GM19438 (cell line): ENCODE measurements around the gene CROCC2.

Experiments
- ATAC-seq: cut with Tn5 transposase; IDR thresholded peaks from one replicate; pipeline ENCODE4 v1.9.1; 2021; ENCODE audit warnings: low read depth; ENCODE audit not compliant: unreplicated experiment

The CROCC2 gene

GRCh38 chr2:240875228-240876034 lies 30.7 kb upstream of the CROCC2 start:
- ATAC-seq: no peak

- ATAC-seq: no peak
Measured at GRCh38 chr2:240876035-240876474, 30.1 kb upstream of the CROCC2 start.

DNA sequence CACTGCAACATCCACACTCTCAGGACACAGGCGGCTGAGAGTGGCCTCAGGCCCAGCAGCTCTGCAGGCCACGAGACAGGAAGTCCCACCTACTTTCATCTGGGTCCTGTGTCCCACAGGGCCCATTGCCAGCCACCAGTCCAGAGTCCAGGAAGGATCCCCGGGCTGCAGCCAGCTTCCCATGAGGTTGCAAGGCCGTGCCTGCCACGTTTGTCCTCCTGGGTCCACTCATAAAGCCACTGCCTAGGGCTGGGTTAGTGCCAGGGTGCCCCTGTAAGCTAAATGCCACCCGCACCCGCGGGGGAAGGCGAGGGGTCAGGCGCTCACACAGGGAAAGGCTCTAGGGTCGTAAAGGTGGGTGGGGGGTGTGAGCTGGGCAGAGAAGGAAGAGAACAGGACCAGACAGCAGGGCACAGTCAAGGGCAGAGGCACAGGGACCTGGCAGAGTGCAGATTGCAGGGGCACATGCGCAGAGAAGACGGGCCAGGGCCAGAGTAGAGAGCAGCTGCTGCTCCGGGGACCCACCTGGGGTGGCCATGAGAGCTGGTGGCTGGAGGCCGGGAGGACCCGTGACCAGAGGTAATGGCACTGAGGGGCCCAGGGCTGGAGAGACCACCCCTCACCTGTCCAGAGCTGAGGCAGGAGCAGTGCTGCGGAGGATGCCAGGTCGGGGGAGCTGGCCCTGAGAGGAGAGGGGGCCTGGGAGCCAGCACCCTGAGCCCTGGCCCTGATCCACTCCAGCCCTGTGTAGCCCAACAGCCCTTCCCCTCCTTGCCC lies 29.5 kb upstream of the CROCC2 start:
- ATAC-seq: no peak

DNA sequence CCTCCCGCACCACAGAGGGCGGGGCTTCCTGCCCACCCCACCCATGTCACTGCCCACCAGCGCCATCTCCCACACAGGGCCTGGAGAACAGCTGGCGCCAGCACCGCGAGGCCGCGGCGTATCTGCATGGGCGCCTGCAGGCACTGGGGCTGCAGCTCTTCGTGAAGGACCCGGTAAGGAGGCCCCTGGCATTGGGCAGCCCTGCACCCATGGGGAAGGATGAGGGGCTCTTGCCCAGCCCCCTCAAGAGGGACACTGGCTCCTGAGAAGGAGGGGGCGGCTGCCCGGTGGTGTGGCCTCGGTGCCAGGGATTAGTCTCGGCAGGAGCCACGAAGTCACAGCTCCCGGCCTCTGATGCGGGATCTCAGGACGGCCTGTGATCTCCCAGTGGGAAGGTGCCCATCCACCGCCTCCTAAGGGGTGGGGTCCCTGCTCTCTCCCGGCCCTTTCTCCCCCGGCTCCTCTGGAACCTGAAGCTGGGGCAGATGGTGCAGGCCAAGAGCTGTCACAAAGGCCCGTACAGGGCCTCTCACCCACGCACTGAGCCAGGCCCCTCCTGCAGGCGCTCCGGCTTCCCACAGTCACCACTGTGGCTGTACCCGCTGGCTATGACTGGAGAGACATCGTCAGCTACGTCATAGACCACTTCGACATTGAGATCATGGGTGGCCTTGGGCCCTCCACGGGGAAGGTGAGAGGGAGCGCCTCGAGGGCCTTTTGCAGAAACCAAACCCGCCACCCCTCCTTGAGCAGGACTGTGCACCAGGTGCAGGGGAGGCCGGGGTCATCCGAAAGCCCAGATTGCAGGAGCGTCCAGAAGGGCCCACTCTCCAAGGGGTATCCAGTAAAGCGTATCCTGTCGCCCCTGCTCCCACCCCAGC lies 28.4 kb upstream of the CROCC2 start:
- no peak for ATAC-seq

GRCh38 chr2:240878341-240878936 lies 27.7 kb upstream of the CROCC2 start:
- ATAC-seq: no peak

DNA sequence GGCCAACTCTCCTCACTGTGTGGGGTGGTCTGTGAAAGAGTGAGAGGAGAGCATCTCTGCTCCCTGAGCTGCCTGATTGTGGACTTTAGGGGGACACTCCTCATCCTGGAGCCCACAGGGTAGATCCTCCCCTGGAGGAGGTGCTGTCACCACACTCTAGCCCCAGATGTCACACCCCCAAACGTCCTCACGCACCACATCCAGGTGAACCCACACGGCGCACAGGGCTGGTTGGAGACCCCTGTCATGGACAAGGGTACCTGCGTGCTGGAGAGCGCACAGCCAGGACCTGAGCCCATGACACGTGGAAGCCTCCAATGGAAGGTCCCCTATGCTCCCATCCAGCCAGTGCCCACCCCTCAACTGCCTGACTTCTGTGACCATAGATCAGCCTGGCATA lies 27.0 kb upstream of the CROCC2 start:
- ATAC-seq: no peak

DNA sequence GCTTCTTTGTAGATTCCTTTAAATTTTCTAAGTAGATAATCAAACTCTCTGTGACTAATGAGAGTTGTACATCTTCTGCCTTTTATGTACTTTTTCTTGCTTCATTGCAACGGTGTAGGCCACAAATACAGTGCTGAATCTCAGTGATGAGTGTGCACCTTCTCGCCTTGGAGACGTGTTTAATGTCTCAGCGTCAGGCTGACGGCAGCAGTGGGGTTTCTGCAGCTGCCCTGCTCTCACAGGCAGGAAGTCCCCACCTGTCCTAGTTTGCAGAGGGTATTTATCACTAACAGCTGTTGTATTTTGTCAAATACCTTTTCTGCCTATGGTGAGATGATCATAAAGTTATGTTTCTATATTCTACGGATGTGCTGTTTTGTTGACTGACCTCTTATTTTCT lies 24.2 kb upstream of the CROCC2 start:
- ATAC-seq: no peak

GRCh38 chr2:240884221-240884620 lies 21.9 kb upstream of the CROCC2 start:
- no peak for ATAC-seq

DNA sequence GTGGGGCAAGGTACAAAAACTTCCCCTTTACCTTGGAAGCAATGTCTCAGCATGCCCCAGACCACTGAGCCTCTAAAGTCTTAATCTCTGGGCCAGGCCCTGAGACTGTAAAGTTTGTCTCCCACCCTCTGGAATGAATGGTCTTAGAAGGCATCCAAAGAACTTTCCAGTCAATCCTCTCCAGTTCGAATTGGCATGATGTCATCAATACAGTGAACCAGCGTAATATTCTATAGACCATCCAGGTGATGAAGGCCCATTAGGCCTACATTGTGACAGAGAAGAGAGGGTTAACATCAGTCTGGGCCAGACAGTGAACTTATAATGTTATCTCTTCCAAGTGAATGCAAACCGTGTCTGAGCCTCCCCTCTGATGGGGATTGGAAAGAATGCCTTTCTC lies 21.4 kb upstream of the CROCC2 start:
- ATAC-seq: no peak

GRCh38 chr2:240885566-240885965 lies 20.6 kb upstream of the CROCC2 start:
- ATAC-seq: no peak

GRCh38 chr2:240886023-240886565 lies 20.0 kb upstream of the CROCC2 start:
- ATAC-seq: no peak

GRCh38 chr2:240886678-240887609 lies 19.2 kb upstream of the CROCC2 start:
- ATAC-seq: no peak

- no peak for ATAC-seq
Measured at GRCh38 chr2:240887631-240888030, 18.5 kb upstream of the CROCC2 start.

DNA sequence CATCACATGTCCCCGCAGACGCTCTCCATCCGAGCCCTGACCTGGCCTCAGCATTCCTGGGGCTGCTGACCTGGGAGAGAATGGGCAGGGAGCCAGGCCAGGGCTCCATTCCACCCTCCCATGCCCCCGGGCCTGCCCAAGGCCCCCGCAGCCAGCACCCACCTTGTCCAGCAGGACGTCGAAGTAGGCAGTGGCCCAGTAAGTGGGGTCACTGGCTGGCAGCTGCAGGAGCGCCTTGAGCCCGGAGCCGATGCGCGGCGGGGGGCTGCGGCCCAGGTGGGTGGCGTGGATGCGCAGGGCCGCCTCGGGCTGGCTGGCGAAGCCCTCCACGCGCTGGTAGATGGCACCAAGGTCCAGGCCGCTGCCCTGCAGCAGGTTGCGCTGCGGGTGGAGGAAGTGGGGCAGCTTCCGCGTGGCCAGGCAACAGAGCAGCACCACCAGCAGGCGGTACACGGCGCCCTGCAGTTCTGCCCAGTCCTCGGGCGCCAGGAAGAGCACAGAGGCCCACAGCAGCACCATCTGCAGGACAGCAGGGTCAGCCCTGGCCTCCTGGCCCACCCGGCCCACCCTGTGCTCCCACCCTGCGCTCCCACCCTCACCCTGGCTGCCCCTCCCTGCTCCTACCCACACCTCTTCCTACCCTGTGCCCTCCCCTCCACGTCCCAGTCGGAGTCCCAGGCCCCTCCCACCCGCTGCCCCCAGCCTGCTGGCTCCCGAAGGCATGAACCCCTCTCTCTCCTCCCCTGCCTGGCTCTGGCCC lies 17.8 kb upstream of the CROCC2 start:
- no peak for ATAC-seq

GRCh38 chr2:240888890-240889573 lies 17.1 kb upstream of the CROCC2 start:
- no peak for ATAC-seq

DNA sequence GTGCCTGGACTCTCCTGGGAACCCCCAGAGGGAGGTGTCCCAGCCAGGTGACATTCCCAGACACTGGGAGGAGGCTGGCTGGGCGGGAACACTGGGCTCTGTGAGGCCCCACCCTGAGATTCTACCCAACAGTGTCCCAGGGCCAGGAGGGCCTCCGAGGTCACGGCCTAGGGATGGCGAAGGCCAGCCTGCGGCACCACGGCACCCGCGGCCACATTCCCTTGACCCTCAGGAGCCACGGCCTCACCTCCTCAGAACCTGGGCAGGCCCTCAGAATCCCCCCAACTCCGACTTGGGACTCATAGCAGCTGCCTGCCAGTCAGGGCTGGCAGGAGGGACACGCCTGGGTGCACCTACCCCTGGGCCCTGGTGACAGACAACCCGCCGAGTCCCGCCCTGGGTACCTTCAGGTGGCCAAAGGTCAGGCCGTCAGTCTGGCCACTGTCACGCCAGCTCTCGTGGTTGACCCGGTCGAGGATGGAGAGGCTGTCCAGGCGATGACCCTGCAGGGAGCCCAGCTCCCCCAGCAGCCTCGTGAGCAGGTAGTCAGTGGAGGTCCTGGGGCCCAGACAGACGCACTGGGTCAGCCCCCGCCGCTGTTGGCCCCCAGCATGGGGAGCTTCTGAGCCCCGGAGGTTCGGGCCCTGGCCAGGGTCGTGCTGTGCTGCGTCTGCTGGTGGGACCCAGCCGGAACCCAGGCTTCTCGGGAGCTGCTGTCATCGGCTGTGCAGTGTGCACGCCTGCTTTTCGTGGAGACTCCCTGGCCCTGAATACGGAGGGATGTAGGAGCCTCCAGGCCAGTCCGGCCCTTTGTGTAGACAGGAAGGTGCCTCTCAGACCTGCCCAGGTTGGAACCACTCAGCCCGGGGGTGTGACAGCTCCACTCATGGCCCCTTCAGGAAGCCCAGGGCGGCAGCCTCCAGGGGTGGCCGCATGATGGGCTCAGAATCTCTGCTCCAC lies 16.3 kb upstream of the CROCC2 start:
- ATAC-seq: no peak

GRCh38 chr2:240890691-240891090 lies 15.4 kb upstream of the CROCC2 start:
- ATAC-seq: no peak
